GM12891 (cell line): ENCODE data around the gene TDRD7.

Experiments
- DNase-seq: peaks from one replicate; pipeline ENCODE4 v3.0.0; 2011; ENCODE audit warnings: low spot score; ENCODE audit not compliant: insufficient read length
- FAIRE-seq: peaks from 2 replicates; lab custom pipeline; 2011; peaks lifted over from hg19 to GRCh38; lab: Jason Lieb, UNC
- PAX5 ChIP-seq: IDR thresholded peaks from 2 replicates; pipeline ENCODE4 v1.6.1; 2011; ENCODE audit warnings: low read length, moderate library complexity, mild to moderate bottlenecking; ENCODE audit not compliant: insufficient read depth, severe bottlenecking
- POLR2A ChIP-seq: IDR thresholded peaks from 2 replicates; pipeline ENCODE4 v1.6.1; 2011; ENCODE audit warnings: low read depth, low read length, control low read depth
- POLR2AphosphoS5 ChIP-seq: IDR thresholded peaks from 2 replicates; pipeline ENCODE4 v1.6.1; 2011; ENCODE audit warnings: low read depth, low read length, control low read depth
- POU2F2 ChIP-seq: IDR thresholded peaks from 2 replicates; pipeline ENCODE4 v1.6.1; 2011; ENCODE audit warnings: low read depth, mild to moderate bottlenecking, control low read depth, low read length, moderate library complexity
- SPI1 ChIP-seq: IDR thresholded peaks from 2 replicates; pipeline ENCODE4 v1.6.1; 2011; ENCODE audit warnings: low read depth, low read length, control low read depth
- TAF1 ChIP-seq: IDR thresholded peaks from 2 replicates; pipeline ENCODE4 v1.6.1; 2011; ENCODE audit warnings: low read depth, low read length, control low read depth

TDRD7 gene

GRCh38 chr9:97506306-97506705 lies 94.4 kb downstream of the TDRD7 start:
- DNase-seq (no peak), FAIRE-seq (no peak)
- TF ChIP-seq POLR2A, result no peak
- TF ChIP-seq SPI1, result no peak
- no peak for TF ChIP-seq TAF1
- no peak for TF ChIP-seq PAX5
- TF ChIP-seq POU2F2, result no peak

- FAIRE-seq (no peak), DNase-seq (no peak)
- no peak for TF ChIP-seq POLR2A
Measured at GRCh38 chr9:97506787-97507186, 94.9 kb downstream of the TDRD7 start.

- FAIRE-seq, result no peak
- TF ChIP-seq POU2F2, result no peak
- no peak for TF ChIP-seq PAX5
- no peak for TF ChIP-seq POLR2A
- no peak for TF ChIP-seq POLR2AphosphoS5
- no peak for TF ChIP-seq SPI1
- no peak for TF ChIP-seq TAF1
- DNase-seq, result no peak
Measured at GRCh38 chr9:97507428-97507984, 95.6 kb downstream of the TDRD7 start.

- TF ChIP-seq SPI1 (no peak), POLR2A (no peak), POLR2AphosphoS5 (no peak), TAF1 (no peak), PAX5 (no peak), POU2F2 (no peak)
- no peak for FAIRE-seq
- no peak for DNase-seq
Measured at GRCh38 chr9:97508852-97509251, 97.0 kb downstream of the TDRD7 start.

- FAIRE-seq (peak; percentile 60), DNase-seq (no peak)
- peak; percentile 37 for TF ChIP-seq POU2F2
- no peak; the same call in 1 of the 2 replicates for TF ChIP-seq TAF1
- TF ChIP-seq PAX5, result no peak
Measured at GRCh38 chr9:97510797-97511654, 99.1 kb downstream of the TDRD7 start.

GRCh38 chr9:97511655-97512427 lies 99.9 kb downstream of the TDRD7 start:
- TF ChIP-seq TAF1 (no peak), SPI1 (peak; percentile 36; the same call in 1 of the 2 replicates)
- no peak for DNase-seq
- FAIRE-seq, result peak; percentile 20

- TF ChIP-seq POU2F2, result no peak
- TF ChIP-seq POLR2A, result no peak
- no peak for TF ChIP-seq POLR2AphosphoS5
- no peak for TF ChIP-seq SPI1
- no peak for TF ChIP-seq TAF1
- no peak for TF ChIP-seq PAX5
- FAIRE-seq, result no peak
- no peak for DNase-seq
Measured at GRCh38 chr9:97512966-97513560, 101.2 kb downstream of the TDRD7 start.

GRCh38 chr9:97514531-97514930 lies 102.6 kb downstream of the TDRD7 start:
- DNase-seq, result no peak
- FAIRE-seq, result no peak
- TF ChIP-seq POU2F2, result no peak
- TF ChIP-seq POLR2AphosphoS5, result no peak
- TF ChIP-seq PAX5, result no peak
- TF ChIP-seq TAF1, result no peak
- TF ChIP-seq SPI1, result no peak

- DNase-seq (no peak), FAIRE-seq (no peak)
- TF ChIP-seq POU2F2, result no peak
- TF ChIP-seq POLR2A, result no peak
- no peak for TF ChIP-seq POLR2AphosphoS5
- no peak for TF ChIP-seq SPI1
- no peak for TF ChIP-seq PAX5
- TF ChIP-seq TAF1, result no peak
Measured at GRCh38 chr9:97515662-97516061, 103.8 kb downstream of the TDRD7 start.

GRCh38 chr9:97516111-97516510 lies 104.2 kb downstream of the TDRD7 start:
- FAIRE-seq, result no peak
- DNase-seq, result no peak

More at GRCh38 chr9:97516111-97516510, 104.2 kb downstream of the TDRD7 start:
- no peak for TF ChIP-seq SPI1
- no peak for TF ChIP-seq PAX5
- TF ChIP-seq POU2F2, result no peak
- TF ChIP-seq TAF1, result no peak
- no peak for TF ChIP-seq POLR2AphosphoS5
- TF ChIP-seq POLR2A, result no peak
